ENCODE measurements around the gene RMI2. TPM values are rescaled to one million over a fixed set of nuclear protein-coding genes. Genes with fewer than 3 reads are reported as not detected.

The RMI2 gene
- total RNA-seq, 4 donors from 2014 or later: 2.3 to 6.6 (median 3.5) TPM

GRCh38 chr16:11318817-11319216 is 26.4 kb upstream of the RMI2 start:
- no peak overlapping the region for H3K27ac ChIP-seq
- DNase-seq: no peak
- H3K9me3 ChIP-seq: no peaks in the 10 kb centered on the region
- TF ChIP-seq CTCF (IDR thresholded peaks at IDR 0.05) (no peak), POLR2A (IDR thresholded peaks at IDR 0.05) (no peak)
- no peaks in the 10 kb centered on the region for H3K4me1 ChIP-seq
- H3K36me3 ChIP-seq: no peaks in the 10 kb centered on the region
- no peak overlapping the region for H3K4me3 ChIP-seq
- H3K27me3 ChIP-seq: no peaks in the 10 kb centered on the region

- Histone ChIP-seq H3K27ac (no peak overlapping the region), H3K36me3 (no peaks in the 10 kb centered on the region), H3K9me3 (no peaks in the 10 kb centered on the region), H3K27me3 (no peaks in the 10 kb centered on the region), H3K4me1 (peaks cover 0 to 2% (median 0%) of the 10 kb centered on the region in 4 donors), H3K4me3 (no peak overlapping the region)
- no peak for DNase-seq
- no peak for TF ChIP-seq CTCF (IDR thresholded peaks at IDR 0.05)
- no peak for TF ChIP-seq POLR2A (IDR thresholded peaks at IDR 0.05)
Measured at GRCh38 chr16:11319529-11320146, 25.6 kb upstream of the RMI2 start.

- no peak for DNase-seq
- Histone ChIP-seq H3K9me3 (no peaks in the 10 kb centered on the region), H3K27ac (no peak overlapping the region), H3K27me3 (no peaks in the 10 kb centered on the region), H3K4me3 (no peak overlapping the region), H3K4me1 (peaks cover 0 to 7% (median 1%) of the 10 kb centered on the region in 4 donors), H3K36me3 (no peaks in the 10 kb centered on the region)
- TF ChIP-seq POLR2A (IDR thresholded peaks at IDR 0.05) (no peak), CTCF (IDR thresholded peaks at IDR 0.05) (no peak)
Measured at GRCh38 chr16:11320170-11320569, 25.1 kb upstream of the RMI2 start.

GRCh38 chr16:11321662-11322061 is 23.6 kb upstream of the RMI2 start:
- no peak for DNase-seq
- no peak for TF ChIP-seq POLR2A (IDR thresholded peaks at IDR 0.05)
- Histone ChIP-seq H3K4me3 (no peak overlapping the region), H3K27ac (no peak overlapping the region), H3K36me3 (no peaks in the 10 kb centered on the region), H3K27me3 (no peaks in the 10 kb centered on the region), H3K9me3 (no peaks in the 10 kb centered on the region), H3K4me1 (peaks cover 0 to 17% (median 5%) of the 10 kb centered on the region in 4 donors)

GRCh38 chr16:11322823-11323222 is 22.4 kb upstream of the RMI2 start:
- no peak overlapping the region for H3K4me3 ChIP-seq
- peaks cover 0 to 24% (median 9%) of the 10 kb centered on the region in 4 donors for H3K4me1 ChIP-seq
- no peaks in the 10 kb centered on the region for H3K27me3 ChIP-seq
- no peaks in the 10 kb centered on the region for H3K9me3 ChIP-seq
- H3K27ac ChIP-seq: no peak overlapping the region
- H3K36me3 ChIP-seq: no peaks in the 10 kb centered on the region
- DNase-seq: no peak
- no peak for TF ChIP-seq CTCF (IDR thresholded peaks at IDR 0.05)
- no peak for TF ChIP-seq POLR2A (IDR thresholded peaks at IDR 0.05)

- H3K27ac ChIP-seq: no peak overlapping the region
- DNase-seq: no peak
- H3K4me3 ChIP-seq: no peak overlapping the region
- peaks cover 0 to 30% (median 17%) of the 10 kb centered on the region in 4 donors for H3K4me1 ChIP-seq
- H3K27me3 ChIP-seq: no peaks in the 10 kb centered on the region
- no peaks in the 10 kb centered on the region for H3K9me3 ChIP-seq
- no peaks in the 10 kb centered on the region for H3K36me3 ChIP-seq
- TF ChIP-seq CTCF (IDR thresholded peaks at IDR 0.05) (no peak), POLR2A (IDR thresholded peaks at IDR 0.05) (no peak)
Measured at GRCh38 chr16:11323551-11324336, 21.5 kb upstream of the RMI2 start.
